ENCODE results near the gene RNF44.

DNA sequence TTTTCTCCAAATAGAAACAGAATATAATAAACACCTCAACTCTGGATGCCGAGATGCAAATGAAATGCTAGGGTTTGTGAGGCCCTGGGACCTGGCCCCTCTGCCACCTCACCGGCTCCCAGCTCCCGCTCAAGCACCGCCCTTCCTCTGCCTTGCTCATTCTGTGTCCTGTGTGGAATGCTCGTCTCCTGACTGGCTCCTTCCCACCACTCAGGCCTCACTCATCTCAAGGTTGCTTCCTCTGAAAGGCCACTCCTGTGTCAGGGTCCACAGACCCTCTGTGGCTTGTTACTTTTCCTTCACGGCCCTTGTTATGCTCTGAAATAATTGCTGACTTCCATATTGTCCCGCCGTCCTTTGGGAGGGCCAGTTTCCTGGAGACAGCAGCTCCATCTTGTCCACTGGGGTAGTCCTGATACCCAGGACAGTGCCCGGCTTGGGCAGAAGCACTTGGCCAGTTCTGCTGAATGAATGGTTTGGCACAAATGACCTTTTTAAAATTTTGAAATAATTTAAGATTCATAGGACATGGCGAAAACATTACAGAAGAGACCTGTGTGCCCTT is 15.4 kb downstream of the RNF44 start:
- TF ChIP-seq, protein P1, sequence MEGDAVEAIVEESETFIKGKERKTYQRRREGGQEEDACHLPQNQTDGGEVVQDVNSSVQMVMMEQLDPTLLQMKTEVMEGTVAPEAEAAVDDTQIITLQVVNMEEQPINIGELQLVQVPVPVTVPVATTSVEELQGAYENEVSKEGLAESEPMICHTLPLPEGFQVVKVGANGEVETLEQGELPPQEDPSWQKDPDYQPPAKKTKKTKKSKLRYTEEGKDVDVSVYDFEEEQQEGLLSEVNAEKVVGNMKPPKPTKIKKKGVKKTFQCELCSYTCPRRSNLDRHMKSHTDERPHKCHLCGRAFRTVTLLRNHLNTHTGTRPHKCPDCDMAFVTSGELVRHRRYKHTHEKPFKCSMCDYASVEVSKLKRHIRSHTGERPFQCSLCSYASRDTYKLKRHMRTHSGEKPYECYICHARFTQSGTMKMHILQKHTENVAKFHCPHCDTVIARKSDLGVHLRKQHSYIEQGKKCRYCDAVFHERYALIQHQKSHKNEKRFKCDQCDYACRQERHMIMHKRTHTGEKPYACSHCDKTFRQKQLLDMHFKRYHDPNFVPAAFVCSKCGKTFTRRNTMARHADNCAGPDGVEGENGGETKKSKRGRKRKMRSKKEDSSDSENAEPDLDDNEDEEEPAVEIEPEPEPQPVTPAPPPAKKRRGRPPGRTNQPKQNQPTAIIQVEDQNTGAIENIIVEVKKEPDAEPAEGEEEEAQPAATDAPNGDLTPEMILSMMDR (IDR thresholded peaks at IDR 0.05), result no peak
- TF ChIP-seq POLR2A (IDR thresholded peaks at IDR 0.05), result no peak
